ENCODE results near the gene SDC3. TPM values are rescaled to one million over a fixed set of nuclear protein-coding genes. Genes with fewer than 3 reads are reported as not detected.

Gene SDC3
- total RNA-seq, 1 donor from 2014 or later = 23.0 TPM

DNA sequence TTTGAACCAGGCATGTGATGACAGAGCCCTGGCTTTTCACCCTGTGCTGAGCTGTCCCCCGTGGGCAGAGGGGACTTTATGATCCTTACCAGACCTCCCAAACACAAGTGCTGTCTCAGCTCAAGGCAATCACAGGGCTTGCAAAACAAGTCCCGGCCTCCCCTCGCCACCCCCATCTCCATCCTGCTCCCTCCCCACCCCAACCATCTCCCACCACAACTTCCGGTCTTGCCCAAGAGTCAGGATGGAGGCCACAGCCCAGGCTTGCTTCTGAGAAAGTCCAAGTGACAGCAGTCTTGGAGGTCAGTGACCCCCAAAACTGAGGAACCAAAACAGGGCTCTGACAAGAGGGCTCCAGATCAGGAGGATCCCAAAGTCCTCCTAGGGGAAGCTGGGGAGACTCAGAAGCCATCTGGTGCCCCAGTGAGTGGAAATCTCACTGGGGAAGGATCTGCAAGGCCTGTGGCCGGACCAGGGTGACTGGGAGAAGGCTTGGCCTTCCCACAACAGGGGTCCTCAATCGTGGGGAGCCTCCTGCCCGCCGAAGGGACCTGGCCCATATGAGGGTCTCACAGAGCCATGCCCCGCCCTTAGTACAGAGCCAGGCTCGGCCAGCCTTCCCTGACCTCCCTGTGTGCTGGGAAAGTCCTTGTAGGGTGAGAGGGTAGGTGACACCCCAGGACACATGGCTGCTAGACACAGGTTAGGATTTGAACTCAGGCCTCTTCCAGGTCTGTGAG lies 4.5 kb upstream of the SDC3 start:
- Histone ChIP-seq H3F3A (ENCODE audit: low read depth) (peaks cover 11% of the 10 kb centered on the region), H3K9me3 (ENCODE audit: low read depth) (no peaks in the 10 kb centered on the region), H3K36me3 (no peaks in the 10 kb centered on the region), H3K9ac (no peak overlapping the region), H3K4me3 (no peak overlapping the region), H2AFZ (replicated peaks) (no peak overlapping the region), H3K27ac (no peak overlapping the region), H3K79me2 (ENCODE audit: low read depth) (no peaks in the 10 kb centered on the region), H3K4me2 (no peak overlapping the region), H3K4me1 (peaks cover 16% of the 10 kb centered on the region), H3K27me3 (peaks cover 6% of the 10 kb centered on the region), H4K20me1 (ENCODE audit: low read depth) (no peaks in the 10 kb centered on the region)
- Mint-ChIP-seq H3K9me3 (no peaks in the 10 kb centered on the region), H3K27ac (peak overlapping the region; percentile 90), H3K4me3 (no peak overlapping the region), H3K4me1 (peaks cover 31% of the 10 kb centered on the region), H3K36me3 (no peaks in the 10 kb centered on the region), H3K27me3 (ENCODE audit: insufficient read depth, low read depth) (peaks cover 22% of the 10 kb centered on the region)
- TF ChIP-seq EZH2 (IDR thresholded peaks at IDR 0.05) (no peak), EZH2phosphoT487 (IDR thresholded peaks at IDR 0.05) (no peak)
- TF ChIP-seq, protein P1, sequence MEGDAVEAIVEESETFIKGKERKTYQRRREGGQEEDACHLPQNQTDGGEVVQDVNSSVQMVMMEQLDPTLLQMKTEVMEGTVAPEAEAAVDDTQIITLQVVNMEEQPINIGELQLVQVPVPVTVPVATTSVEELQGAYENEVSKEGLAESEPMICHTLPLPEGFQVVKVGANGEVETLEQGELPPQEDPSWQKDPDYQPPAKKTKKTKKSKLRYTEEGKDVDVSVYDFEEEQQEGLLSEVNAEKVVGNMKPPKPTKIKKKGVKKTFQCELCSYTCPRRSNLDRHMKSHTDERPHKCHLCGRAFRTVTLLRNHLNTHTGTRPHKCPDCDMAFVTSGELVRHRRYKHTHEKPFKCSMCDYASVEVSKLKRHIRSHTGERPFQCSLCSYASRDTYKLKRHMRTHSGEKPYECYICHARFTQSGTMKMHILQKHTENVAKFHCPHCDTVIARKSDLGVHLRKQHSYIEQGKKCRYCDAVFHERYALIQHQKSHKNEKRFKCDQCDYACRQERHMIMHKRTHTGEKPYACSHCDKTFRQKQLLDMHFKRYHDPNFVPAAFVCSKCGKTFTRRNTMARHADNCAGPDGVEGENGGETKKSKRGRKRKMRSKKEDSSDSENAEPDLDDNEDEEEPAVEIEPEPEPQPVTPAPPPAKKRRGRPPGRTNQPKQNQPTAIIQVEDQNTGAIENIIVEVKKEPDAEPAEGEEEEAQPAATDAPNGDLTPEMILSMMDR (IDR thresholded peaks at IDR 0.05) = no peak
- no peak for DNase-seq (ENCODE audit: low spot score)

DNA sequence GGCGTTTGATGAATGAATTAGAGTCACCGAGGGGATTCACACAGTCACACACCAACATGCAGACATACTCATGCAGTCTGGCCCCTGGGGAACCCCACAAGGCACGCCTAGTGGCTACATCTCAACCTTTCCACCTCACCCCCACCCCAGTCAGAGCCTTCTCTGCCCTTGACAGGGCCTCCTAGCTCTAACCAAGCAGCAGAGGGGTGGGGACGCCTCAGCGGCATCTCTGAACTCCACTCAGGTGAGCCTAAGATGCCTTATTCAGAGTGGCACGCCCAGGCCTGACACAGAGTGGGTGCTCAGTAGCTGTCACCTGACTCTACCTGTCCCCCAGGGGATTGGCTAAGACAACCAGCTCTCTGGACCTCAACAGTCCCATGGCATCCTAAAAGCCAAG lies 3.7 kb upstream of the SDC3 start:
- H3K79me2 ChIP-seq (ENCODE audit: low read depth) = peaks cover 8% of the 10 kb centered on the region
- Mint-ChIP-seq H3K27ac (no peak overlapping the region), H3K4me3 (no peak overlapping the region), H3K9me3 (no peaks in the 10 kb centered on the region), H3K27me3 (ENCODE audit: insufficient read depth, low read depth) (peaks cover 22% of the 10 kb centered on the region), H3K36me3 (no peaks in the 10 kb centered on the region), H3K4me1 (peaks cover 37% of the 10 kb centered on the region)
- peaks cover 17% of the 10 kb centered on the region for H3F3A ChIP-seq (ENCODE audit: low read depth)
- H3K4me3 ChIP-seq = no peak overlapping the region
- H3K27me3 ChIP-seq = peaks cover 13% of the 10 kb centered on the region
- DNase-seq (ENCODE audit: low spot score) = no peak
- H2AFZ ChIP-seq (replicated peaks) = no peak overlapping the region
- peaks cover 18% of the 10 kb centered on the region for H3K4me1 ChIP-seq
- H3K4me2 ChIP-seq = no peak overlapping the region
- TF ChIP-seq, protein P1 (IDR thresholded peaks at IDR 0.05) = no peak
- no peak for TF ChIP-seq EZH2 (IDR thresholded peaks at IDR 0.05)
- no peak for TF ChIP-seq EZH2phosphoT487 (IDR thresholded peaks at IDR 0.05)
- no peaks in the 10 kb centered on the region for H3K9me3 ChIP-seq (ENCODE audit: low read depth)
- H4K20me1 ChIP-seq (ENCODE audit: low read depth) = peaks cover 5% of the 10 kb centered on the region
- no peak overlapping the region for H3K27ac ChIP-seq
- no peak overlapping the region for H3K9ac ChIP-seq
- H3K36me3 ChIP-seq = no peaks in the 10 kb centered on the region

DNA sequence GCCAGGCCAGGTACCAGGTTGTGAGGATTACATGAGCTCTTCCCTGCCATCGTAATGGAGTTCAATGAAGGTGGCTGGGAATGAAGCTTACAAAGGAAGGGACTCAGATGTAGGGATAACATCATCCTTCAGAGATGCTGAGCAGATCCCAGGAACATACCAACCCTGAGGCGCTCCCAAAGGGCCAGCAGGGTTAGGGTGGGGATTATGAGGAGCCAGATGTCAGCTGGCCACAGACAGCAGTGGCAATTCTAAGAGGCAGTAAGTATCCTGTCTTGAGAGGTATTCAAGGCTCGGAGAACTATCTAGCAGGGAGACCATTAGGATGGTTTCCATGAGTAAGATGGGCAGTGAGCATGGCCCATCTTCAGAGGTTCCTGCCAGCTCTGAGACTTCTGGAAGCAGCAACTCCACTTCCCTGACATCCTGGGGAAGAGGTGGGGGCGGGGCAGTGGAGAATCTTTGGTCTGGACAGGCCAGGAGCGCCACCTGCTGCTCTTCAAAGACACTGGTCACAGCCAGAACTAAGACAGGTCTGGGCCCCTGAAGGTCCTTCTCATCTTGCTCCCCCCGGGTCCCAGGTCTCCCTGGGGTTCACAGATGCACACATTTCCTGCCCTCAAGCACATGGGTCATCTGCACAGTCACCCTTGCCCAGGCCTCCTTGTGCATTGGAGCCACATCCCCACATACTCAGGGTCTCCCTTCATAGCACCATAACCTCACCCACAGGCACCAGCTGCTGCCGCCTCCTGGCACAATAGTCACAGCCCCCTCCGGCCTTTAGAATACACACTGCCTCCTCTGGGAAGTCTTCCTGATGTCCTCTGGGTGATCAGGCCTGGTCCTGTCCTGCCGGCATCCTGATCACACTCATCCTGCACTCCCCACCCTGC lies 2.7 kb upstream of the SDC3 start:
- Histone ChIP-seq H3K79me2 (ENCODE audit: low read depth) (peaks cover 16% of the 10 kb centered on the region), H4K20me1 (ENCODE audit: low read depth) (peaks cover 14% of the 10 kb centered on the region), H2AFZ (replicated peaks) (no peak overlapping the region), H3K9ac (no peak overlapping the region), H3K4me3 (no peak overlapping the region), H3K36me3 (no peaks in the 10 kb centered on the region), H3K4me1 (peaks cover 28% of the 10 kb centered on the region), H3F3A (ENCODE audit: low read depth) (peaks cover 23% of the 10 kb centered on the region), H3K27me3 (peaks cover 13% of the 10 kb centered on the region), H3K27ac (no peak overlapping the region), H3K4me2 (no peak overlapping the region), H3K9me3 (ENCODE audit: low read depth) (no peaks in the 10 kb centered on the region)
- Mint-ChIP-seq H3K9me3 (no peaks in the 10 kb centered on the region), H3K4me3 (peak overlapping the region; percentile 67), H3K4me1 (peaks cover 43% of the 10 kb centered on the region), H3K36me3 (no peaks in the 10 kb centered on the region), H3K27me3 (ENCODE audit: insufficient read depth, low read depth) (peaks cover 22% of the 10 kb centered on the region), H3K27ac (peak overlapping the region; percentile 16)
- DNase-seq (ENCODE audit: low spot score) = peak; percentile 94
- TF ChIP-seq, protein P1 (IDR thresholded peaks at IDR 0.05) = peak; percentile 90
- TF ChIP-seq EZH2 (IDR thresholded peaks at IDR 0.05) (no peak), EZH2phosphoT487 (IDR thresholded peaks at IDR 0.05) (no peak)

Data from neural progenitor cell (in vitro differentiated cells).